HFFc6 (cell line): ENCODE data around the gene ZNRF2. TPM values are rescaled to one million over a fixed set of nuclear protein-coding genes. Genes with fewer than 3 reads are reported as not detected.
"Not testable (repeated sequence)": the region's sequence is repeated elsewhere in the genome, so short reads cannot be mapped to it uniquely, and the experiment has no call there.

Source experiments
- DNase-seq: peaks from one replicate; pipeline ENCODE4 v3.0.0-alpha.2; 2018
- H3K27ac Mint-ChIP-seq: 2 replicates; pipeline ENCODE4 v1.8.0; 2020; ENCODE audit warnings: mild to moderate bottlenecking, mixed read lengths
- H3K27me3 Mint-ChIP-seq: 2 replicates; pipeline ENCODE4 v1.8.0; 2021; ENCODE audit warnings: mild to moderate bottlenecking, moderate library complexity, mixed read lengths; ENCODE audit not compliant: insufficient read depth
- H3K36me3 Mint-ChIP-seq: 2 replicates; pipeline ENCODE4 v1.8.0; 2021; ENCODE audit warnings: low read depth, mixed read lengths
- H3K4me1 Mint-ChIP-seq: 2 replicates; pipeline ENCODE4 v1.8.0; 2020; ENCODE audit warnings: low read depth, mixed read lengths
- H3K4me3 Mint-ChIP-seq: 2 replicates; pipeline ENCODE4 v1.8.0; 2020; ENCODE audit warnings: mild to moderate bottlenecking, moderate library complexity, mixed read lengths
- H3K9me3 Mint-ChIP-seq: 2 replicates; pipeline ENCODE4 v1.8.0; 2020; ENCODE audit warnings: mild to moderate bottlenecking, mixed read lengths
- CTCF ChIP-seq: fragments of 200-600 bp; sonication (generic); IDR thresholded peaks from 2 replicates; pipeline ENCODE4 v1.5.0; 2021; ENCODE audit warnings: antibody characterized with exemption, mild to moderate bottlenecking
- total RNA-seq, 6 experiments: library from RNA; stranded (reverse); fragmentation: NEBNext Ultra II Directional; extraction: Animal tissue kit (Norgen Biotek cat#: 25700); gene quantifications; 2 replicates in 1 of 6; 3 replicates in 5 of 6; pipeline ENCODE4 v1.2.3, GENCODE V29; 2021

ZNRF2 gene
- total RNA-seq, 6 experiments from 2014 or later = 2.3 to 3.1 (median 2.7) TPM

GRCh38 chr7:30379131-30379530, 94.7 kb downstream of the ZNRF2 start:
- Mint-ChIP-seq H3K36me3 (no peaks in the 10 kb centered on the region), H3K4me3 (no peak overlapping the region), H3K4me1 (peaks cover 13% of the 10 kb centered on the region), H3K27me3 (no peaks in the 10 kb centered on the region), H3K27ac (no peak overlapping the region), H3K9me3 (peaks cover 16% of the 10 kb centered on the region)
- no peak for DNase-seq
- TF ChIP-seq CTCF = no peak

GRCh38 chr7:30379741-30380140, 95.3 kb downstream of the ZNRF2 start:
- H3K36me3 Mint-ChIP-seq = no peaks in the 10 kb centered on the region
- no peak overlapping the region for H3K4me3 Mint-ChIP-seq
- no peaks in the 10 kb centered on the region for H3K27me3 Mint-ChIP-seq
- TF ChIP-seq CTCF = no peak
- no peak for DNase-seq
- peaks cover 16% of the 10 kb centered on the region for H3K9me3 Mint-ChIP-seq
- peaks cover 13% of the 10 kb centered on the region for H3K4me1 Mint-ChIP-seq
- H3K27ac Mint-ChIP-seq = no peak overlapping the region

- no peak overlapping the region for H3K4me3 Mint-ChIP-seq
Observed at GRCh38 chr7:30380294-30380693, 95.9 kb downstream of the ZNRF2 start.

GRCh38 chr7:30380824-30381223, 96.4 kb downstream of the ZNRF2 start:
- DNase-seq, H3K36me3 Mint-ChIP-seq, H3K4me3 Mint-ChIP-seq, H3K27me3 Mint-ChIP-seq, H3K27ac Mint-ChIP-seq: not testable (repeated sequence)
- peaks cover 16% of the 10 kb centered on the region for H3K9me3 Mint-ChIP-seq
- peaks cover 13% of the 10 kb centered on the region for H3K4me1 Mint-ChIP-seq

More at GRCh38 chr7:30380294-30380693, 95.9 kb downstream of the ZNRF2 start:
- DNase-seq = no peak
- Mint-ChIP-seq H3K9me3 (peaks cover 16% of the 10 kb centered on the region), H3K27ac (no peak overlapping the region), H3K36me3 (no peaks in the 10 kb centered on the region), H3K4me1 (peaks cover 13% of the 10 kb centered on the region), H3K27me3 (no peaks in the 10 kb centered on the region)
- no peak for TF ChIP-seq CTCF

GRCh38 chr7:30382607-30383006, 98.2 kb downstream of the ZNRF2 start:
- TF ChIP-seq CTCF = no peak
- H3K27ac Mint-ChIP-seq = no peak overlapping the region
- H3K4me1 Mint-ChIP-seq = peaks cover 10% of the 10 kb centered on the region
- no peaks in the 10 kb centered on the region for H3K36me3 Mint-ChIP-seq
- DNase-seq = no peak
- no peaks in the 10 kb centered on the region for H3K27me3 Mint-ChIP-seq
- peaks cover 16% of the 10 kb centered on the region for H3K9me3 Mint-ChIP-seq
- H3K4me3 Mint-ChIP-seq = no peak overlapping the region

GRCh38 chr7:30389791-30390190, 105.4 kb downstream of the ZNRF2 start:
- TF ChIP-seq CTCF = no peak
- Mint-ChIP-seq H3K36me3 (no peaks in the 10 kb centered on the region), H3K9me3 (no peaks in the 10 kb centered on the region)

More at GRCh38 chr7:30389791-30390190, 105.4 kb downstream of the ZNRF2 start:
- Mint-ChIP-seq H3K4me3 (no peak overlapping the region), H3K27me3 (no peaks in the 10 kb centered on the region; the same call in 1 of the 2 replicates), H3K27ac (no peak overlapping the region), H3K4me1 (no peaks in the 10 kb centered on the region)
- no peak for DNase-seq
